Nucleus accumbens (tissue), 56 donors: ENCODE results near the gene OTOF.

Source experiments
- DNase-seq, 56 donors: peaks; one replicate each; lab custom pipeline; 2025; lab: John Stamatoyannopoulos, UW

OTOF gene

DNA sequence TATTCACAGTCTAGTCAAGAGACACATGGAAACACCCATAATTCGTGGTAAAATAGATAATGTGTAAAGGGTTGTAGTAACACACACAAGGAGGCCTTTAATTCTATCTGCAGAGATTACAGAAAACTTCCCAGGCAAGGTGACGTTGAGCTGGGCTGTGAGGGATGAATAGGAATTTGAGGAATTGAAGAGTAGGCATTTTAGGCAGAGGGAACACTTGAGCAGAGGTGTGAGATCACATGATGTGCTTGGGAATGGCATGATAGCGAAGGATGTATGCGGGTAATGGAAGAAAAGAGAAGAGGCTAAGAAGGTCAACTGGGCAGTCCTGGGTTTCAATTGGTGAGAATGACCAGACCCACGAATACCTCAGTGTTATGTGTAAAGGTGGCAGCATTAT, 56.0 kb downstream of the OTOF start:
- no peak for DNase-seq

DNA sequence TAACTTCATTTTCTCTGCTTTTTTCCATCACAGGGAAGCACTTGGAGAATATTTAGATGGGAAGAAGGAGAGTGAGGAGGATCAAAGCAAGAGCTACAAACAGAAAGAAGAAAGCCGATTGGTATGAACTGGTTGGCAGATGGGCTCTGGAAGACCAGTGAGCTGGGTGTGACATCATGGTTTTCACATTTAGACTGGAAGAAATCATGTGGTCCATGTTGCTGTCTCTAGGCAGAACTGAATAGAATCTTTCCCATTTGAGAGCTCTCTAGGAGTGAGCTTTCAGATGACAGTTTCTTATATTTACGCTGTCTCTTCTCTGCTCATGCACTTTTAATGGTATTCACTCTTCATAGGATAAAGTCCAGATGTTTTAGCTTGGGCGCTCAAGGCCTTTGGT, 63.6 kb downstream of the OTOF start:
- DNase-seq = no peak

GRCh38 chr2:26412091-26412673, 65.7 kb downstream of the OTOF start:
- no peak for DNase-seq

GRCh38 chr2:26411419-26411818, 66.5 kb downstream of the OTOF start:
- no peak for DNase-seq

- no peak for DNase-seq
Observed at GRCh38 chr2:26410764-26411243, 67.1 kb downstream of the OTOF start.

DNA sequence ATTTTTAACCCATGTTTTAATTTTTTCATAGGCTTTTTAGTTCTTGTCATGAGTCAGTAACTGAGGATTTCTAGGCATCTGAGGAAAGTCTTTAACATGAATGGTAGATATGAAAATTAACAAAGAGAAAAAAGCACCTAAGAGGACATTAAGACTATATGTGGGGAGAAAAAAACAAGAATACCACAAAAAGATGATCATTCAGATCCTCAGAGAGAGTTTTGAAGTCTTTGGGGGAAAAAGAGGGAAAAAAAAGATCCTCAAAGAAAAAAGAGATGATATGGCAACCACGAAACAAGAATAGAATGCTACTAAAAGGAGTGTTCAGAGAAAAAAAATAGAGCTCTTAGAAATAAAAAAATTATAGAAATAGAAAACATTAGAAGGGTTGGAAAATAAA, 68.1 kb downstream of the OTOF start:
- no peak for DNase-seq

DNA sequence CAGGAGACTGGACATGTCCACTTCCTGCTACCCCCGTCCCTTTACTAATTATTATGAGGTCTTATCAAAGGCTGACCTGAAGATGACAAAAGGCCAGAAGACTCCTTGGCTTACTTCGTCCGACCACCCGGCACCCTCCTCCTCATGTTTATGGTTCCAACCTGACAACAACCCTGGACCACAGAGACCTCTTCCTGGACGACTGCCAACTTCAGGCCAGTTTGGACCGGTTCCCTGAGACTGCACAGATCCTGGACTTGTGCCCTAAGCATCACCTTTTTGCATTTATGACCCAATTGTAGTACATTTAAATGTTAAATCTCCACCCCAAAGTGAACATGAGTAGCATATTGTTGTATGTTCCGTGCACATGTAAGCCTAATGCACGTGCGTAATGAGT, 70.4 kb downstream of the OTOF start:
- DNase-seq = peak in 1 of 56 donors; percentile 4
